ENCODE data around the gene USP36.

USP36 gene

DNA sequence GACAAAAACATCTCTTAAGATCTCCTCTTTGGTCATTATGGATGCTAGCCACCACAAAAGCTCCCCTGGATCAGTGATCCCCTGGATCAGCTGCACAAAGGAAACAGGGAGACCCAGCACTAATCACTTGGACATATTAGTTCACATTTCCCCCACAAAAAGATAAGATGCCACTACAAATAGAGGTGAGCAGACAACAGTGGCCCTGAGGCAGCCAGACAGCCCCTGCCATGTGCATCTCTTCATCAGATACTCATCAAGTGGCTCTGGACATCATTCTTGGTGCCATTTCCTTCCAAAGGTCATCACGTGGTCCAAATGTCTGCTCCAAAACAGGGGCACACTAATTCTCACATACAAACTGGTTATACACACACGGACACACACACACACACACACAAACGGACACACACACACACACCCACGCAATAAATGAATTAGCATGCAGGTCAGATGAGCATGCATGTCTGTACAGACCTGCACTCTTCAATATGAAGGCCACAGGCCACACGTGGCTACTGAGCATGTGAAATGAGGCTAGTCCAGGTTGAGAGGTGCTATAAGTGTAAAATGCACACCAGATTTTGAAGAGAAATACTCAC lies 4.1 kb downstream of the USP36 start:
- no peak for DNase-seq

DNA sequence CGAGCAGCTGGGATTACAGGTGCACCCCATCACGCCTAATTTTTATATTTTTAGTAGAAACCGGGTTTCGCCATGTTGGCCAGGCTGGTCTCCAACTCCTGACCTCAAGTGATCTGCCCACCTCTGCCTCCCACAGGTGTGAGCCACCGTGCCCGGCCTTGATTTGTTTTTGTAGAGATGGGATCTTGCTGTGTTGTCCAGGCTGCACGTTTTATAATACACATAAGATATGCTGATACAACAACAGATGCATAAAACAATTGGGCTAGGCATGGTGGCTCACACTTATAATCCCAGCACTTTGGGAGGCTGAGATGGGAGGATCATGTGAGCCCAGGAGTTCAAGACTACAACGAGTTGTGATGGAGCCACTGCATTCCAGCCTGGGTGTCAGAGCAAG lies 6.0 kb downstream of the USP36 start:
- DNase-seq = no peak

- DNase-seq = no peak
These were observed 8.1 kb downstream of the USP36 start for GRCh38 chr17:78832541-78832810.

- DNase-seq = no peak
These were observed 8.7 kb downstream of the USP36 start for GRCh38 chr17:78831688-78832540.

GRCh38 chr17:78829477-78829876 lies 11.1 kb downstream of the USP36 start:
- no peak for DNase-seq

GRCh38 chr17:78828470-78829185 lies 12.0 kb downstream of the USP36 start:
- DNase-seq = peak; percentile 70

GRCh38 chr17:78826836-78827509 lies 13.6 kb downstream of the USP36 start:
- DNase-seq = no peak

DNA sequence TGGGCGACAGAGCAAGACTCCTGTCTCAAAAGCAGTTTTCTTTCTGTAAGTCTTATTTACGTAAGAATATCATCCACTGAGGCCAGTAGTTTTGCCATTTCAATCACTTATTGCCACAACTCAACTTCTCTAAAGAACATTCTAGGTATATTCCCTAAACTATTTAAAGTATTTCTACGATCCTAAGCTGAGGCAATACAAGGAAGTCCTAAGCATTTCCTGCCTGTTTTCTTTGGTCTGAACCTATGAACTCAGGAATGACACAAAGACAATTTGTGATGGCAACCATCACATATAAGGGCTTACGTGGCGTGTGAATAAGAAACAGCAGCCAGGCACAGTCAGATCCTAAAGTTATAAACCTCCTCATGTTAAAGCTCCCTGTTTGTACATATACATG lies 14.2 kb downstream of the USP36 start:
- DNase-seq = peak; percentile 36

DNA sequence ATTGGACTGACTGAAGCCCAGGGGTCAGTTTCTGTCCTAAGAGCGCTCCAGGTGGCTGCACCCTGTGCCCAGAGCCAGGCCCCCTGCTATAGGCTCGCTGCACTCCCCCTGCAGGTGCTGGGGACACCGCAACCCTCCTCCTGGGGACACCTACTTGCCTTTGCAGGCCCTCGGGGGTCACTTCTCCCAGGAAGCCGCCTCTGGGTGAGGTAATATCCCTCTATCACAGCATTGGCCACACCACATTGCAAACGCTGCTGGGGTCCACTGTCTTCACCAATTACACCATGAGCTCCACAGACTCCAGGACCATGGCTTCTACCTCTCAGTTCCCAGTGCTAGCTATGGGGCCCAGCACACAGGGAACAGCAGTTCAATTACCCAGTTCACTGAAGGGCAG lies 14.9 kb downstream of the USP36 start:
- DNase-seq = no peak

DNA sequence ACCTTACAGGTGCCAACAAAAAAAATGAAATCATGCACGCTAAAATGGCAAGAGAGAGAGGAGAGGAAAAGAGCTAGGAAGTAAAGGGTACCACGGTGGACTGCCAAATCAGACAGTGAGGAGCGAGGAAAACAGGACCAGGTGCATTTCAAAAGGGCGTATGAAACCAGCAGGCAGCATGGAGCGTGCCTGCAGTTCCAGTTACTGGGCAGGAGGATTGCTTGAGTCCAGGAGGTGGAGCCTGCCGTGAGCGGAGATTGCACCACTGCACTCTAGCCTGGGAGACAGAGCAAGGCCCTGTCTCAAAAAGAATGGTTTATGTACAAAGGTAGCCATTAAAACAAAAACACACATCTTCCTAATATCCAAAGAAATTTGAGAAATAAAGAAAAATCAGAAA lies 16.4 kb downstream of the USP36 start:
- no peak for DNase-seq

DNA sequence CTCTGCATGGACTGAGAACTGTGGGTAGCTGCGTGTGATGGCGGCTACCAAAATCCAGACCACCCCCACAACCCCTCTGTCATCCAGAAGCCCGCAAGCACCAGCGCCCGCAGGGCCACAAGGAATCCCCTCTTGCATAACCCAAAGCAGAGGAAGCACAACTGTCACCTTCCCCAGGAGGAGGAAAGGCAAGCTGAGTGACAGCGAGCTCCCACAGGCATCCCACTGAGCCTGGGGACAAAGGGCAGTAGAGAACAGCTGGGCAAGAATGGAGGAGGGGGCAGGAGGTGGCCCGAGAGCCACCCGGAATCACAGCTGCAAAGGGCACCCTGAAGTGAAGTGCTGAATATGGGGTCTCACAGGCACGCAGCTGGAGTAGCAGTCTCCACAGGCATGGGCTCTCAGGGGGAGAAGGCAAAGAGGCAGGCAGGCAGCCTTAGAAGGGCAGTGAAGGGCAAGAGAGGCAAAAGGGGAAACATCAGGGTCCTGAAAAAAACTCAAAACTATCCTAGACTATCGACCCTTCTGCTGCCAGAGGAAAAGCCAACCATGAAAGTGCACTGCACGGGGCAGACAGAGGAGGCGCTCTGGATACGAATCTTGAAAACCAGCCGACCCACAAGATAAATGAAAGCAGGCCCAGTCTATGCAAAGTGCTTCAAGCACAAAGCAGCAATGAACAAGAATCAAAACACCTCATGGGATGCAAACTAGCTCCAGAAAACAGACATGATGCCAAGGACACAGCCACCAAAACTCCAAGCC lies 17.1 kb downstream of the USP36 start:
- peak; percentile 16 for DNase-seq

DNA sequence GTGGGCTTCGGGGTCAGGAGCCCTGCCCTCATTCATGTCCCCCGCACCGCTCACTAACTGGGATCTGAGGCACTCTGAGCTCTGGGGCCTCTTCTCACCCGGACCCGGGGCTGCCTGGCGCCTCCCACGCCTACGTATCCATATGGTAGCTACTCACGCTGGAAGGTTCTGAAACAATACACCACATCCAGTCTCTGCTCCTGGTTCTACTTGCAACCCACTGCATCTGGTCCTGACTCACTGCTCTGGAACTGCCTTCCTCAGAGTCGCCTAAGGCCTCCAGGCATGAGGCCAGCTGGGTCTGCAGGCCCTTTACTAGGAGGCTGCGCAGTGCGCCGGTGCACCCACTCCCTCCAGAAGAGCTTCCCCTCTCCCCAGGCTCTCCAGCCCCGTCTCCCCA lies 18.1 kb downstream of the USP36 start:
- peak; percentile 100 for DNase-seq

DNA sequence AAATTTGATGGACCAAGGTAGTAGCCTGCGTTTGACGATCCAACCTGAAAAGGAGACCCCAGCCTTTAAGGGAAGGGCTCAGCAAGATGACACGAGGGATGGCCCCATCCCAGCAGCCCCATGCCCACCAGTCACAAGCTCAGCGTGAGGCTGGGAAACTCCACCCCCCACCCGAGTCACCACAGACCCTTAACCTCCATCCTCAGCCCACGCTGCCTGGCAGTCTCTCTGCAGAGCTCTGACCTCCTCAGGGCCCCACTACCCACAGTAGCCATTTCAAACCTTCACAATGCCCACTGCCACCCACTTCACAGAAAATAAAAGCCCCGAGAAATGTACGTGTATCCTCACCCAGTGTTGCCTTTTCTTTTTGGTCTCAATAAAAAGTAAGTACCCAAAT lies 18.7 kb downstream of the USP36 start:
- DNase-seq = peak; percentile 25

GRCh38 chr17:78820841-78821240 lies 19.8 kb downstream of the USP36 start:
- no peak for DNase-seq

DNA sequence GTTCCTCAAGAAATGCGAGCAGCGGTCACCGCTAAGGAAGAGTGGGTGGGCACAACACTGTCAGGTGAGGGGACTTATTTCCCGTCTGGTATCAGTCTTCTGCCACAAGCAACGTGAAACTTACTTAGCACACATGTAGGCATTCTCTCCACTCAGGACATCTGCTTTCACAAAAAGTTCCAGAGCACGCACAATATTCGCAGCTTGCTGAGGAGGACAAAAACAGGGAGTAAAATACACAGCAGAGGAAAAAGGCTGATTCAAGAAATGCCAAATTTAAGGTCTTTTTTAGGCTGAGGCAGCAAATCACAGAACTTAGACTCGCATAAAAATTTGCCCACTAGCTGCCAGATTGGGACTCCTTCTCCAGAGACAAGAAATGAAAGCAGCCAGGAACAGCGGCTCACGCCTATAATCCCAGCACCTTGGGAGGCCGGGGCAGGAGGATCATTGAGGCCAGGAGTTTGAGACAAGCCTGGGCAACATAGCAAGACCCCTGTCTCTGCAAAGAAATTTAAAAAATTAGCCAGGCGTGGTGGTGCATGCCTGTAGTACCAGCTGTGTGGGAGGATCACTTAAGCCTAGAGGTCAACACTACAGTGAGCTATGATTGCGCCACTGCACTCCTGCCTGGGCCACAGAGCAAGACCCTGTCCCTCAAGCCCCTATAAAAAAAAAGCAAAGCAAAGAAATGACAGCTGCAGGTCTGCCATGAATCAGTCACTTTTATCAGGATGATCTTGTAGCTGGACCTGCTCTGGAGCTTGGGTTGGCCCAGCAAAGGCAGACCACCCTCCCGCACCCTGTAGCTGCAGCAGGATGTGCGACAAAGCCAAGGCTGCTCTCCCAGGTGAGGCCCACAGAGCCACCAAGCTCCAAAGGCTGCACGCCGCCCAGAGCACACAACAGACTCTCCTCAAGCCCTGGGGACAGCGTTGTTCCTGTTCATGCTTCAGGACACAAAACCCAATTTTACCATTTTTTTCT lies 20.5 kb downstream of the USP36 start:
- no peak for DNase-seq

GRCh38 chr17:78819402-78819801 lies 21.2 kb downstream of the USP36 start:
- no peak for DNase-seq

GRCh38 chr17:78818932-78819331 lies 21.7 kb downstream of the USP36 start:
- DNase-seq = no peak

GRCh38 chr17:78818152-78818846 lies 22.3 kb downstream of the USP36 start:
- no peak for DNase-seq

DNA sequence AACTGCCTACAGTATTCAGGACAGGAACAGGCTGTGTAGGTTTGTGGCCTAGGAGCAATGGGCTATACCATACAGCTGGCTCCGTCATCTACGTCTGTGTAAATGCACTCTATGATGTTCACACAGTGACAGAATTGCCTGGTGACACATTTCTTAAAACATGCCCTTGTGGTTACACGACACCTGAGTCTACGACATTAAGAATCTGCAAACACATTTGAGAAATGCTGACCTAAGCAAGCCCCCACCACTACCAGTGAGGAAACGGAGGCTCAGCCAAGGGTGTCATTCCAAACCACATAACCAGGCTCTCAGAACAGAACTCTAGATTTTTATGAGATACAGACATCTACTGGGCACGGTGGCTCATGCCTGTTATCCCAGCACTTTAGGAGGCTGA lies 23.5 kb downstream of the USP36 start:
- DNase-seq = no peak

- DNase-seq = no peak
These were observed 24.9 kb downstream of the USP36 start for GRCh38 chr17:78815696-78816095.

- DNase-seq = no peak
These were observed 27.8 kb downstream of the USP36 start for GRCh38 chr17:78812855-78813254.
